GM18873 (cell line): ENCODE measurements around the gene IFNA10.
"Not testable (repeated sequence)": the region's sequence is repeated elsewhere in the genome, so short reads cannot be mapped to it uniquely, and the experiment has no call there.

Experiments
- ATAC-seq: cut with Tn5 transposase; IDR thresholded peaks from one replicate; pipeline ENCODE4 v1.9.1; 2021; ENCODE audit warnings: mild to moderate bottlenecking, moderate library complexity, moderate number of reproducible peaks; ENCODE audit not compliant: unreplicated experiment, low FRiP score

Gene IFNA10

DNA sequence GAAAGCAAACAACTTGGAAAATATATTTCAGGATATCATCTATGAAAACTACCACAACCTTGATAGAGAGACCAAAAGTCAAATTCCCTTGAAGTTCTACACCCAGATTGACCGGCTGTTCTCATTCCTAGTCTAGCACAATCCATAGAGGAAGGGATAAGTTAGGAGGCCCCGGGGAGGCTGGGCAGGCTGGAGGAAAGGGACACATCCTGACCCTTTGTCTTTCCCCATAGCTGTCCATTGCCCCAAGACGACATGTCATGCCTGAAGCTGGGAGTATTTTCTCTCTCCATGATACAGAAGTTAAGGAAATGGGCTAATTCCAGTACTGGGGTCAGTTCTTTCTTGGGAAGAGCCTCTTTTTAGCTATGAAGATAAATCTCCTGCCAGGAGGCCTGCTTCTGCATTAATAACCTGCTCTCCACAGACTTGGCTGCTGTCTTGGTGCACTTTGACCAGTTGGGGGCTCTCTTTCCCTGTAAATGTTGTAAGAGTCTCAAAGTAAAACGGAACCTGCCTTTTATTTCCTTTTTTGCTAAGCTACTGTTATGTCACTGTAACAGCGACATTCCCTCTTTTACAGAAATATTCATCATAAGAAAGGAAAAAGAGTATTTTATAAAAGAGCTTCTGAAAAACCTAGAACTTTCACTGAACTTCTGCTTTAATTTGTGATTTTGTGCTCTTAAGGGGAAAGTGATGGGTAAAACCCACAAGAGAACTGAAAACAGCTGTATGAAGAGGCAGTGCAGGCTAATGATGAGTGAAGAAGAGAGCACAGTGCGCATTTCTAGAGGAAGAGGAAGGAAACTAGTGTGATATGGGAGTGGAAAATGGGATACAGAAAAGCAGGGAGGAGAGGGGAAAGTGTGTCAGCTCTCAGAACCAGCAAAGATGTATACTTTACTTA, 11.8 kb downstream of the IFNA10 start:
- peak; percentile 93 for ATAC-seq

DNA sequence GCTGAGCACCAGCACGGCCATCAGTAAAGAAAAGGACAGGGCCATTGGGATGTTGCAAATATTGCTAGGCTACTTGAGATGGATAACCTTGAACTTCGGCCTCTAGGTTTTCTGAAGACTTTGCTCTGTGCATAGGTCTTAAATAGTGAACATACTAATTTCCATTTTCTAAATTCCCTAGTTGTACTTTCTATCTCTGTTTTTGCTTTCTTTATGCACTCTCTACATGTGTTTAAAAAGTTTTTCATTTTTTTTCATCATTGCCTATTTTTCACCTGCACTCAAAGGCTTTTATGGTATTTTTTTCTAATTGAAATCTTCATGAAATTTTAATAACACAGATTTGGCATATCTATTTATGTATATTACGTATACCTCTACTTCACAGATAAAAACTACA, 19.5 kb downstream of the IFNA10 start, which contains the start of gene IFNA4:
Gene IFNA4, minus strand, starts transcription at position 101 of the 400 bp plus-strand sequence. Its CDS starts 56 bp downstream, at position 45.
- ATAC-seq: not testable (repeated sequence)

DNA sequence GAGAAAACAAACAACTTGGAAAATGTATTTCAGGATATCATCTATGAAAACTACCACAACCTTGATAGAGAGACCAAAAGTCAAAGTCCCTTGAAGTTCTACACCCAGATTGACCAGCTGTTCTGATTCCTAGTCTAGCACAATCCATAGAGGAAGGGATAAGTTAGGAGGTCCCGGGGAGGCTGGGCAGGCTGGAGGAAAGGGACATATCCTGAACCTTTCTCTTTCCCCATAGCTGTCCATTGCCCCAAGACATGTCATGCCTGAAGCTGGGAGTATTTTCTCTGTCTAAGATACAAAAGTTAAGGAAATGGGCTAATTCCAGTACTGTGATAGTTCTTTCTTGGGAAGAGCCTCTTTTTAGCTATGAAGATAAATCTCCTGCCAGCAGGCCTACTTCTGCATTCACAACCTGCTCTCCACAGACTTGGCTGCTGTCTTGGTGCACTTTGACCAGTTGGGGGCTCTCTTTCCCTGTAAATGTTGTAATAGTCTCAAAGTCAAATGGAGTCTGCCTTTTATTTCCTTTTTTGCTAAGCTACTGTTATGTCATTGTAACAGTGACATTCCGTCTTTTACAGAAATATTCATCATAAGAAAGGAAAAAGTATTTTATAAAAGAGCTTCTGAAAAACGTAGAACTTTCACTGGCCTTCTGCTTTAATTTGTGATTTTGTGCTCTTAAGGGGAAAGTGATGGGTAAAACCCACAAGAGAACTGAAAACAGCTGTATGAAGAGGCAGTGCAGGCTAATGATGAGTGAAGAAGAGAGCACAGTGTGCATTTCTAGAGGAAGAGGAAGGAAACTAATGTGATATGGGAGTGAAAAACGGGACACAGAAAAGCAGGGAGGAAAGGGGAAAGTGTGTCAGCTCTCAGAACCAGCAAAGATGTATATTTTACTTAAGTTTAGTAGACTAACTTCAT, 23.9 kb downstream of the IFNA10 start:
- peak; percentile 69 for ATAC-seq

GRCh38 chr9:21174671-21175070, 32.3 kb downstream of the IFNA10 start:
- no peak for ATAC-seq

GRCh38 chr9:21172156-21172555, 34.8 kb downstream of the IFNA10 start:
- no peak for ATAC-seq

DNA sequence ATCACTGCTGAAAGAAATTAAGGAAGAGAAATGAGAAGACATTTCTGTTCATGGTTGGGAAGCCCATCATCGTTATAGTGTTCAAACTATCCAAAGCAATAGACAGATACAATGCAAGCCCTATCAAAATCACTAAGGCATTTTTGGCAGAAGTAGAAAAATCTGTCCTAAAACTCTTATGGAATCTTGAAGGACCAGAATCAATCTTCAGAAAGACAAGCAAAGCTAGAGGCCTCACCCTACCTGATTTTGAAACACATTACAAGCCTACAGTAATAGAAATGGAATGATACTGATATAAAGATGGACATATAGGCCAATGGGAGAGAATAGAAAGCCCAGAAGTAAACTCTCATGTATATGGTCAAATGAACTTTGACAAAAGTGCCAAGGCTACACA, 35.6 kb downstream of the IFNA10 start:
- no peak for ATAC-seq

DNA sequence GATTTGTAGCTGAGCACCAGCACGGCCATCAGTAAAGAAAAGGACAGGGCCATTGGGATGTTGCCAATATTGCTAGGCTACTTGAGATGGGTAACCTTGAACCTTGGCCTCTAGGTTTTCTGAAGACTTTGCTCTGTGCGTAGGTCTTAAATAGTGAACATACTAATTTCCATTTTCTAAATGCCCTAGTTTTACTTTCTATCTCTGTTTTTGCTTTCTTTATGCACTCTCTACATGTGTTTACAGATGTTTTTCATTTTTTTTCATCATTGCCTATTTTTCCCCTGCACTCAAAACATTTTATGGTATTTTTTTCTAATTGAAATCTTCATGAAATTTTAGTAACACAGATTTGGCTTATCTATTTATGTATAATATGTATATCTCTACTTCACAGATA, 40.4 kb downstream of the IFNA10 start, which contains the start of gene IFNA21:
Gene IFNA21, minus strand, starts transcription at position 101 of the 400 bp plus-strand sequence. Its CDS starts 48 bp downstream, at position 53.
- not testable (repeated sequence) for ATAC-seq

- no peak for ATAC-seq
These were observed 41.4 kb downstream of the IFNA10 start for GRCh38 chr9:21165516-21165915.

GRCh38 chr9:21160178-21160577, 46.8 kb downstream of the IFNA10 start:
- ATAC-seq: peak; percentile 87
